NCI-H446 (cell line): ENCODE results near the gene KIF6.

Experiments
- DNase-seq, 2 experiments: peaks; one replicate each; lab custom pipeline; 2025; lab: John Stamatoyannopoulos, UW

KIF6 gene

GRCh38 chr6:39417440-39417839, 307.8 kb downstream of the KIF6 start:
- no peak for DNase-seq

GRCh38 chr6:39416728-39417127, 308.5 kb downstream of the KIF6 start:
- no peak for DNase-seq

GRCh38 chr6:39416026-39416425, 309.2 kb downstream of the KIF6 start:
- no peak for DNase-seq

GRCh38 chr6:39415482-39415881, 309.7 kb downstream of the KIF6 start:
- DNase-seq: no peak

- no peak for DNase-seq
These were observed 313.7 kb downstream of the KIF6 start for GRCh38 chr6:39411465-39411864.

GRCh38 chr6:39411001-39411400, 314.2 kb downstream of the KIF6 start:
- DNase-seq: no peak

GRCh38 chr6:39409889-39410288, 315.3 kb downstream of the KIF6 start:
- DNase-seq: no peak

- no peak for DNase-seq
These were observed 317.7 kb downstream of the KIF6 start for GRCh38 chr6:39407446-39407993.

- no peak for DNase-seq
These were observed 320.9 kb downstream of the KIF6 start for GRCh38 chr6:39404312-39404711.

- DNase-seq: no peak
These were observed 321.9 kb downstream of the KIF6 start for GRCh38 chr6:39403304-39403703.

GRCh38 chr6:39402239-39402751, 322.9 kb downstream of the KIF6 start:
- no peak for DNase-seq

GRCh38 chr6:39401376-39401775, 323.8 kb downstream of the KIF6 start:
- DNase-seq: no peak

GRCh38 chr6:39400026-39400425, 325.2 kb downstream of the KIF6 start:
- DNase-seq: no peak

- DNase-seq: no peak
These were observed 328.4 kb downstream of the KIF6 start for GRCh38 chr6:39396854-39397253.

GRCh38 chr6:39393075-39393474, 332.1 kb downstream of the KIF6 start:
- no peak for DNase-seq

- DNase-seq: no peak
These were observed 334.0 kb downstream of the KIF6 start for GRCh38 chr6:39391182-39391581.

- peak; percentile 46 to 58 for DNase-seq
These were observed 335.8 kb downstream of the KIF6 start for GRCh38 chr6:39389484-39389767.

GRCh38 chr6:39388606-39389483, 336.4 kb downstream of the KIF6 start:
- DNase-seq: peak; percentile 87 to 94

GRCh38 chr6:39387785-39388184, 337.4 kb downstream of the KIF6 start:
- no peak for DNase-seq

- DNase-seq: no peak
These were observed 338.7 kb downstream of the KIF6 start for GRCh38 chr6:39386487-39386886.

GRCh38 chr6:39381550-39382140, 343.6 kb downstream of the KIF6 start:
- DNase-seq: peak in 1 of 2 experiments; percentile 16

- no peak for DNase-seq
These were observed 344.2 kb downstream of the KIF6 start for GRCh38 chr6:39380837-39381549.
